ENCODE data around the gene TMEM238L. TPM values are rescaled to one million over a fixed set of nuclear protein-coding genes. Genes with fewer than 3 reads are reported as not detected.

TMEM238L gene
- total RNA-seq, 1 donor from 2014 or later, result not detected

DNA sequence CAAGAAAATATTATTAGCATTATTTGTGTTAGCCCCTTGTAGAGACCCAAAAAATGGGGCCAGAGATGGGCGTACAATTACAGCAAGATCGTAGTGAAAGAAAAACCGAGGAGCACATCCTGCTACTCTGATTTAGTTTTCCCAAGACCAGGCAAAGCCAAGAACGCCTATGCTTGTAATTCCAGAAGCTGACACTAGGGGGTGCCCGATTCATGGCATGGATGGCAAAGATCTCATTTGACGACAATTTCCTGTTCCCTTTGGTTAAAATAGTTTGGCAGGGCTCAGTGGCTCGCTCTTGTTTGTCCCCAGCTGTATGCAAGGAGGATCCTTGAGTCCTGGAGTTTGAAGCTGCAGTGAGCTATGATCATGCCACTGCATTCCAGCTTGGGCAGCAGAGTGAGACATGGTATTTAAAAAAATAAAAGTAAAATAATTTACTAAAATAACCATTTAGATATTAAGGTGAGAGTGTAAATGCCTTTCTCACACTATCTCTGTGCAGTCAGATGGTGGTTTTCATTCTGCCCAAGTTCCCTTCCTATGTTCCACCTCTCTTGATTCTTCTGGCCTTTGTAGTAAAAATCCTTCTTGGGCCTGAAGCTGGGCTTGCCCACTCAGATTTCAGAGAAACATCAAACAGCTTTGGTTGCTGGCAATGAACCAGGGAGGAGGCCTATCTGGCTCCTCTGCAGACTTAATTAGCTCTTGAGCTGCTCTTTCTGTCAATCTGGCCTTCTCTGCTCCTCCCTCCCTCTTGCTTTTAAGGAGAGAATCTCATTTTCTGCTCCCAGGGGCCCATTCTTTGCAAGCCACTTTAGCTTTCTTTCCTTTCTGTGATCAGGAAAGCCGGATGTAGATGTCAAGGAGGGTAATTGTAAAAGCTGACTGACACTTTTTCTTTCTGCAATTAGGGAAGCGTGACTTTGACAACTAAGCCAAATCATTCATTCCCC is 31.2 kb downstream of the TMEM238L start:
- DNase-seq (ENCODE audit: low spot score), result peak; percentile 82
- no peak overlapping the region for H2AFZ ChIP-seq (replicated peaks)

DNA sequence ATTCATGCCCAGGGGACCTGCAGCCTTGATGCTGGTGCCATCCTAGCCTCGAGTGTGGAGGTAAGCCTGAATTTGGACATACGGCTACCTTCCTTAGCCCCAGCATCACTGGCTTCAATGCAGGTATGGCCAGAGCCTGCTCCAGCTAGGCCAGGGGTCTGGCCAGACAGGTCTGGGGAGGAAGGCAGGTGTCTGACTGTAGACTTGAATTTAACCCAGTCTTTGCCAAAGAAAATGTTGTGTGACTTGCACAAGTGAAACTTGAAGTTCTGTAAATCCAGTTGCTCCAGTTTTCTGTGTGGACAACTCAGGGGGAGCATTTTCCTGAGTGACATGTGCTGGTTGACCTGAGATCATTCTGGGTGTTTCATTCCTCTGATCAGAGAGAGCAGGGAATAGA is 32.8 kb downstream of the TMEM238L start:
- no peak for TF ChIP-seq EZH2phosphoT487 (IDR thresholded peaks at IDR 0.05)
- no peak overlapping the region for H2AFZ ChIP-seq (replicated peaks)
- peaks cover 12% of the 10 kb centered on the region for H3K4me1 ChIP-seq
- H3K9ac ChIP-seq, result no peak overlapping the region
- H3K27ac ChIP-seq, result no peak overlapping the region
- H3K9me3 Mint-ChIP-seq, result peaks cover 38% of the 10 kb centered on the region
- H4K20me1 ChIP-seq (ENCODE audit: low read depth), result peaks cover 12% of the 10 kb centered on the region
- H3K4me3 Mint-ChIP-seq, result no peak overlapping the region
- peaks cover 19% of the 10 kb centered on the region for H3F3A ChIP-seq (ENCODE audit: low read depth)
- H3K4me1 Mint-ChIP-seq, result peaks cover 36% of the 10 kb centered on the region
- no peak overlapping the region for H3K4me2 ChIP-seq
- no peaks in the 10 kb centered on the region for H3K27me3 ChIP-seq
- no peak overlapping the region for H3K4me3 ChIP-seq
- H3K27ac Mint-ChIP-seq, result no peak overlapping the region
- no peak for DNase-seq (ENCODE audit: low spot score)
- H3K79me2 ChIP-seq (ENCODE audit: low read depth), result no peaks in the 10 kb centered on the region
- H3K36me3 ChIP-seq, result no peaks in the 10 kb centered on the region
- H3K36me3 Mint-ChIP-seq, result peaks cover 4% of the 10 kb centered on the region
- H3K27me3 Mint-ChIP-seq (ENCODE audit: insufficient read depth, low read depth), result peaks cover 31% of the 10 kb centered on the region
- H3K9me3 ChIP-seq (ENCODE audit: low read depth), result no peaks in the 10 kb centered on the region

More for the DNA sequence above, 31.2 kb downstream of the TMEM238L start:
- H3K4me1 Mint-ChIP-seq, result peaks cover 36% of the 10 kb centered on the region
- Histone ChIP-seq H3K4me1 (peaks cover 12% of the 10 kb centered on the region), H4K20me1 (ENCODE audit: low read depth) (peaks cover 12% of the 10 kb centered on the region), H3K36me3 (no peaks in the 10 kb centered on the region), H3K9ac (no peak overlapping the region), H3K9me3 (ENCODE audit: low read depth) (no peaks in the 10 kb centered on the region), H3K4me2 (peak overlapping the region; percentile 58), H3K79me2 (ENCODE audit: low read depth) (no peaks in the 10 kb centered on the region), H3K4me3 (no peak overlapping the region), H3K27ac (no peak overlapping the region), H3K27me3 (no peaks in the 10 kb centered on the region), H3F3A (ENCODE audit: low read depth) (peaks cover 19% of the 10 kb centered on the region)
- TF ChIP-seq, protein P1, sequence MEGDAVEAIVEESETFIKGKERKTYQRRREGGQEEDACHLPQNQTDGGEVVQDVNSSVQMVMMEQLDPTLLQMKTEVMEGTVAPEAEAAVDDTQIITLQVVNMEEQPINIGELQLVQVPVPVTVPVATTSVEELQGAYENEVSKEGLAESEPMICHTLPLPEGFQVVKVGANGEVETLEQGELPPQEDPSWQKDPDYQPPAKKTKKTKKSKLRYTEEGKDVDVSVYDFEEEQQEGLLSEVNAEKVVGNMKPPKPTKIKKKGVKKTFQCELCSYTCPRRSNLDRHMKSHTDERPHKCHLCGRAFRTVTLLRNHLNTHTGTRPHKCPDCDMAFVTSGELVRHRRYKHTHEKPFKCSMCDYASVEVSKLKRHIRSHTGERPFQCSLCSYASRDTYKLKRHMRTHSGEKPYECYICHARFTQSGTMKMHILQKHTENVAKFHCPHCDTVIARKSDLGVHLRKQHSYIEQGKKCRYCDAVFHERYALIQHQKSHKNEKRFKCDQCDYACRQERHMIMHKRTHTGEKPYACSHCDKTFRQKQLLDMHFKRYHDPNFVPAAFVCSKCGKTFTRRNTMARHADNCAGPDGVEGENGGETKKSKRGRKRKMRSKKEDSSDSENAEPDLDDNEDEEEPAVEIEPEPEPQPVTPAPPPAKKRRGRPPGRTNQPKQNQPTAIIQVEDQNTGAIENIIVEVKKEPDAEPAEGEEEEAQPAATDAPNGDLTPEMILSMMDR (IDR thresholded peaks at IDR 0.05), result peak; percentile 82
- TF ChIP-seq EZH2 (IDR thresholded peaks at IDR 0.05), result no peak
- H3K27me3 Mint-ChIP-seq (ENCODE audit: insufficient read depth, low read depth), result peaks cover 33% of the 10 kb centered on the region
- H3K36me3 Mint-ChIP-seq, result peaks cover 4% of the 10 kb centered on the region
- peak overlapping the region; percentile 70 for H3K27ac Mint-ChIP-seq
- H3K9me3 Mint-ChIP-seq, result peaks cover 35% of the 10 kb centered on the region
- no peak overlapping the region for H3K4me3 Mint-ChIP-seq

DNA sequence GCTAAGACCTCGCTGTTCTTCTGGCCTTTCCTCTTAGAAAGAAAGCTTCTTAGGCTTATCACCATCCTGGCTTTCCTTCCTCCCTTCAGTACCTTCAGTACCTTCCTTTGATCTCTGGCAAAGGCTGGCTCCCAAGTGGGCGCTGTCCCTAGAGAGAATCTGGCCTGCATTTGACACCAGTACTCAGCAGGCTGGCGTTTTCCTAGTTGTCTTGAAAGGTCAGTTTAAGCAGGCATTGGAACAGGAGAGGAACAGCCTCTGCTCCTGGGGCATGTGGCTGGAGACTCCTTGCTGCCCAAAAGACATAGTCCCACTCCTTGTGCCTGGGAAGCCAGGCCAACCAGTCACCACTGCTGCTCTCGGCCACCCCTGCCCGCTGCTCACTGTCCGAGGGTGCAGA is 34.1 kb downstream of the TMEM238L start:
- Histone ChIP-seq H3K4me1 (peaks cover 12% of the 10 kb centered on the region), H3K79me2 (ENCODE audit: low read depth) (no peaks in the 10 kb centered on the region), H4K20me1 (ENCODE audit: low read depth) (peaks cover 12% of the 10 kb centered on the region), H3K9me3 (ENCODE audit: low read depth) (no peaks in the 10 kb centered on the region), H3K4me2 (no peak overlapping the region), H2AFZ (replicated peaks) (no peak overlapping the region), H3K27me3 (no peaks in the 10 kb centered on the region), H3K27ac (no peak overlapping the region), H3K9ac (no peak overlapping the region), H3F3A (ENCODE audit: low read depth) (peaks cover 19% of the 10 kb centered on the region), H3K36me3 (no peaks in the 10 kb centered on the region), H3K4me3 (no peak overlapping the region)
- TF ChIP-seq EZH2 (IDR thresholded peaks at IDR 0.05) (no peak), EZH2phosphoT487 (IDR thresholded peaks at IDR 0.05) (no peak)
- TF ChIP-seq, protein P1 (IDR thresholded peaks at IDR 0.05), result no peak
- no peak overlapping the region for H3K4me3 Mint-ChIP-seq
- DNase-seq (ENCODE audit: low spot score), result no peak
- H3K4me1 Mint-ChIP-seq, result peaks cover 33% of the 10 kb centered on the region
- peaks cover 33% of the 10 kb centered on the region for H3K9me3 Mint-ChIP-seq
- H3K36me3 Mint-ChIP-seq, result peaks cover 4% of the 10 kb centered on the region
- no peak overlapping the region for H3K27ac Mint-ChIP-seq
- peaks cover 27% of the 10 kb centered on the region for H3K27me3 Mint-ChIP-seq (ENCODE audit: insufficient read depth, low read depth)

DNA sequence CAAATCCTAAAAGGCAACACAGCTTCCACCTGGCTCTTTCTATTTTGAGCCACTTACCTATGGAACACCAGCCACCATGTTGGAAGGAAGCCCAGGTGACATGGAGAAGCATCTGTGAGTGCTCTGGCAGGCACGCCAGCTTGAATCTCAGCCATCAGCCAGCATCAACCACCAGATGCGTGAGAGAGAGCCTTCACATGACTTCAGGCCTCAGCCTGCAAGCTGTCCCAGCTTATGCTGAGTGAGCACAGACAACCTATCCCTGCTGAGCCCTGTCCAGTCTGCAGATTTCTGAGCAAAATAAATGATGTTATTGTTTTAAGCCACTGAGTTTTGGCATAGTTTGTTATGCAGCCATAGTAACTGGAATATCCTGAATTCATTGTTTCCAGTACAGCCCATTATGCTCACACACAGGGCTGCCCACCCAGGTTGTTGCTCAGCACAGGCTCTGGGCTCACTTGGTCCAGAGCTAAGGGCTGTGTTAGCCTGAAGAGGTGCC is 35.1 kb downstream of the TMEM238L start:
- Histone ChIP-seq H3K4me1 (peaks cover 12% of the 10 kb centered on the region), H2AFZ (replicated peaks) (no peak overlapping the region), H3F3A (ENCODE audit: low read depth) (peaks cover 18% of the 10 kb centered on the region), H3K27me3 (no peaks in the 10 kb centered on the region), H3K4me3 (no peak overlapping the region), H3K27ac (no peak overlapping the region), H3K4me2 (no peak overlapping the region), H3K9ac (no peak overlapping the region), H3K36me3 (no peaks in the 10 kb centered on the region), H3K79me2 (ENCODE audit: low read depth) (no peaks in the 10 kb centered on the region), H4K20me1 (ENCODE audit: low read depth) (peaks cover 12% of the 10 kb centered on the region), H3K9me3 (ENCODE audit: low read depth) (no peaks in the 10 kb centered on the region)
- DNase-seq (ENCODE audit: low spot score), result no peak
- H3K9me3 Mint-ChIP-seq, result peaks cover 31% of the 10 kb centered on the region
- H3K4me3 Mint-ChIP-seq, result no peak overlapping the region
- no peak overlapping the region for H3K27ac Mint-ChIP-seq
- peaks cover 29% of the 10 kb centered on the region for H3K4me1 Mint-ChIP-seq
- peaks cover 4% of the 10 kb centered on the region for H3K36me3 Mint-ChIP-seq
- H3K27me3 Mint-ChIP-seq (ENCODE audit: insufficient read depth, low read depth), result peaks cover 21% of the 10 kb centered on the region
- TF ChIP-seq EZH2 (IDR thresholded peaks at IDR 0.05), result no peak
- TF ChIP-seq, protein P1 (IDR thresholded peaks at IDR 0.05), result no peak
- no peak for TF ChIP-seq EZH2phosphoT487 (IDR thresholded peaks at IDR 0.05)

All from neural progenitor cell (in vitro differentiated cells).